ENCODE data around the gene SAMD8.

- TF ChIP-seq CTCF (IDR thresholded peaks at IDR 0.05; ENCODE audit: low read depth, low read length) (no peak), POLR2A (IDR thresholded peaks at IDR 0.05; ENCODE audit: extremely low read depth, insufficient read length) (no peak), MAX (IDR thresholded peaks at IDR 0.05; ENCODE audit: low read depth, low read length) (no peak), MYC (IDR thresholded peaks at IDR 0.05; ENCODE audit: low read depth, low read length) (no peak)
Measured at GRCh38 chr10:75109459-75109778, 2.0 kb upstream of the SAMD8 start.
